GM12801 (cell line): ENCODE data around the gene XXYLT1.

Source experiments
- TF ChIP-seq, protein P1 (sequence below): IDR thresholded peaks from one replicate; pipeline ENCODE4 v1.5.1; 2011; ENCODE audit warnings: control low read depth; ENCODE audit not compliant: insufficient read length; ENCODE audit errors: extremely low read depth

Gene XXYLT1

DNA sequence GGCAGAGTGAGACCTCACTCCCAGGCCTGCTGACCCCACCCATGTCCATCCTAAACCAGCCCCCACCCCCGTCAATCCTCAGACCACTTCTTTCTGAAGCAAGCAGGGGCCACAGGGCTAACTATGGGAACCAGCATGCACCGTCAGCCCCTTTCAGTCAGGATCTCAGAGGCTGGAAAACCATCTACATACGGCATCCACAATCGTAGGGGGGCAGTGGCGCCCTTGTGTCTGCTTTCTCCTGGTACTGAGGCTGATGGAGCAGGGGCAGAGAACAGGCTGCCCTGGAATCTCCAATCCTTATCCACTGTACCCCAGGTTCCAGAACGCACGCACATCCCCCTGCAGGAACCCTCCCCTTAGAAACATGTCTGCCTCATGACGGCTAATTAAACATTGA lies 56.6 kb downstream of the XXYLT1 start:
- TF ChIP-seq, protein P1, sequence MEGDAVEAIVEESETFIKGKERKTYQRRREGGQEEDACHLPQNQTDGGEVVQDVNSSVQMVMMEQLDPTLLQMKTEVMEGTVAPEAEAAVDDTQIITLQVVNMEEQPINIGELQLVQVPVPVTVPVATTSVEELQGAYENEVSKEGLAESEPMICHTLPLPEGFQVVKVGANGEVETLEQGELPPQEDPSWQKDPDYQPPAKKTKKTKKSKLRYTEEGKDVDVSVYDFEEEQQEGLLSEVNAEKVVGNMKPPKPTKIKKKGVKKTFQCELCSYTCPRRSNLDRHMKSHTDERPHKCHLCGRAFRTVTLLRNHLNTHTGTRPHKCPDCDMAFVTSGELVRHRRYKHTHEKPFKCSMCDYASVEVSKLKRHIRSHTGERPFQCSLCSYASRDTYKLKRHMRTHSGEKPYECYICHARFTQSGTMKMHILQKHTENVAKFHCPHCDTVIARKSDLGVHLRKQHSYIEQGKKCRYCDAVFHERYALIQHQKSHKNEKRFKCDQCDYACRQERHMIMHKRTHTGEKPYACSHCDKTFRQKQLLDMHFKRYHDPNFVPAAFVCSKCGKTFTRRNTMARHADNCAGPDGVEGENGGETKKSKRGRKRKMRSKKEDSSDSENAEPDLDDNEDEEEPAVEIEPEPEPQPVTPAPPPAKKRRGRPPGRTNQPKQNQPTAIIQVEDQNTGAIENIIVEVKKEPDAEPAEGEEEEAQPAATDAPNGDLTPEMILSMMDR, result no peak

DNA sequence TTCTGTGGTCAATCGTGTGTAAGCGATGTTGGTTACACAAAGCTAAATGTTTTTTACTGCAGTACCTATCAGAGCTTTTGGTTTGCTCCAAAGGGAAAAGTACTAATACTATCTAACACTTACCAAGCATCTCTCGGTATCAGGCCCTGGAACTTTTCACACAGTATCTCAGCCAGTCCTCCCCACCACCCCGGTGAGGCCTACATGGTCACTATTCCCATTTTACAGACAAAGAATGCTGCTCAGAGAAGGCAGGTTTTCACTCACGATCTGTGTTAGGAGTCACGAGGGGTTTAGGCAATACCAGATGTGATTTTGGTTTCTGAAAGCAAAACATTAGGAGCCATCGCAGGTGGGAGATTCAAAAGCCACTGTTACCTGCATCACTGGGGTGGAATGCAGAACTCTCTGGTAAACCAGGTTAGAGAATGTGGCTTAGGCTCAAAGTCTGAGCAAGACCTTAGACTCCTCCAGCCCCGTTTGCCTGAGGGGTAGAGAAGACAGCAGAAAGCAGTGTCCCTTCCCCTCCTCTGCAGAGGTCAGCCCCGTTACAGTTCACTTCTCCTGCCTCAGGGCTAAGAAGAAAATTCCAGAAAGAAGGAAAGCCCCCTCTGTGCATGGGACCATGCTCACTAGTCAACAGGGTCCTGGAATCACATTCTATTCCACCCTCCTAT lies 57.2 kb downstream of the XXYLT1 start:
- TF ChIP-seq, protein P1, result no peak

DNA sequence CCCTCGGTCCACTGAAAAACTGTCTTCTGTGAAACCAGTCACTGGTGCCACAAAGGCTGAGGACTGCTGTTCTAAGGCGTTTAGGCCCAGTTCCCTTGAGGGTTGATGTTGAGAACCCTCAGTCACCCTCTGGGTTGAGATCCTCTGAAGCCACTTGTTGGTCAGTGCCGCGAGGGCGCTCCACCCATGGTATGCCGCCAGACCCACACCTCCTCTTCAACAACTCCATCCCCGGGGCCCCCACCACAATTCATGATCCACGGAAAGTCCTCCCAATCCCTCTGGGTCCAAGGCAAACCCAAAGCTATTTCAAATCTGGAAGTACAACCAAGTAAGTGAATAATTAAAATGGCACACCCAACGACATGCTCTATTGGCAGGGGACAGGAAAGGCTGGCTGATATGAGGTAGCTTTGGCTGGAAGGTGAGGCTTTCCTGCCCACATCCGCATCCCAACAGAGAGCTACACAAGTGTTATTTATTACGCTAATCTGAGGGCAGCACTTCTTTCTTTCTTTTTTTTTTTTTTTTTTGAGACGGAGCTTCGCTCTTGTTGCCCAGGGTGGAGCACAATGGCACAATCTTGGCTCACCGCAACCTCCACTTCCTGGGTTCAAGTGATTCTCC lies 58.1 kb downstream of the XXYLT1 start:
- TF ChIP-seq, protein P1, result no peak

DNA sequence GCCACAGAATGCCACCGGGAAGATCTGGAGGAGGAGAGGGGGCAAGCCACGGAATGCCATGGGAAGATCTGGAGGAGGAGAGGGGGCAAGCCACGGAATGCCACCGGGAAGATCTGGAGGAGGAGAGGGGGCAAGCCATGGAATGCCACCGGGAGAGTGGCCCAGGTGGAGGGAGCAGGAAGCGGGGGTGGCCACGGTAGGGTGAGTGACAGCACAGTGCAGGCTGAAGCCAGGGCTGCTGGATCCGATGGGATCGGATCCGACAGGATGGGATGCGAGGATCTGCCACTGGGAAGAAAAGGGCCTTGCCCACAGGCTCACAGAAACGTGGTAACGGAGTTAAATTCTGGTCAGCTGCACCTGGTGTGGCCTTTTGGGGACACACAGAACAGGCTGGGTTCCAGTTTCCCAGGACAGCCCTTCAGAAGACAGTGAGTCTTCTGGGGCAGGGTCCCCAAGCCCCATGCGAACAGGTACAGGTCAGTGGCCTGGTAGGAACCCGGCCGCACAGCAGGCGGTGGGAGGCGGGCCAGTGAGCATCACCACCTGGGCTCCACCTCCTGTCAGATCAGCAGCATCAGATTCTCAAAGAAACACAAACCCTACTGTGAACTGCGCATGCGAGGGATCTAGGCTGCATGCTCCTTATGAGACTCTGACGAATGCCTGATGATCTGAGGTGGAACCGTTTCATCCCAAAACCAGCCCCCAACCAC lies 58.8 kb downstream of the XXYLT1 start:
- TF ChIP-seq, protein P1, result no peak

DNA sequence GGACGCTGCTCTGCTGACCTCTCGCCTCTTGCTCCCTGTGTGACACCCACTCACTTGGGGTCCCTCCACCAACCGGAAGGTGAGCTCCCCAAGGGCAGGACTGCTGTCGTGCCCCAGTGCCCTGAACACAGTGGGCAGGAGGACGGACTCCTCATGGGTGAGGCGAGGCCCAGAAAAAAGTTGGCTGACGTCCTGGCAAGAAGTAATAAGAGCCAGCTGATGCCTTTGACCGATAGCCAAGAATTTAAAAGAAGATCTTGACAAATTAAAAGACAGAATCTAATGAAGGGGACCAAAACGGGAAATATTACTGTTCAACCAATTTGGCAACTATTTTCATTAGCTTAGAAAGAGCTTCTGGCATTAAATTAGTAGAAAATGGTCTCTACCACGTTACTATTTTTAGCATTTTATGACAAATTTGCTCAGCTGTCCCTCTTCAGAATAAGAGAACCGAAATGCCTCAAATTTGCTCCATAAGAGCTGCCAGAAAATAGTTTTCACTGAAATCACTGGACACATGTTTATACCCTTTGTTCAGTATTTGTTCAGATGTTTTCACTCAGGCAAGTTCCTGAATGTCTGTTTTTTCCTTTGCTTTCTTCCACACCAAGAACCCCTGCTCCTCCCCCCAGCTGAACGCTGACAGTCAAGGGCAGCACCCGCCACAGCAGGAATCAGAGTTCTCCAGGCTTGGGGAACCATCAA lies 60.5 kb downstream of the XXYLT1 start:
- TF ChIP-seq, protein P1, result no peak

DNA sequence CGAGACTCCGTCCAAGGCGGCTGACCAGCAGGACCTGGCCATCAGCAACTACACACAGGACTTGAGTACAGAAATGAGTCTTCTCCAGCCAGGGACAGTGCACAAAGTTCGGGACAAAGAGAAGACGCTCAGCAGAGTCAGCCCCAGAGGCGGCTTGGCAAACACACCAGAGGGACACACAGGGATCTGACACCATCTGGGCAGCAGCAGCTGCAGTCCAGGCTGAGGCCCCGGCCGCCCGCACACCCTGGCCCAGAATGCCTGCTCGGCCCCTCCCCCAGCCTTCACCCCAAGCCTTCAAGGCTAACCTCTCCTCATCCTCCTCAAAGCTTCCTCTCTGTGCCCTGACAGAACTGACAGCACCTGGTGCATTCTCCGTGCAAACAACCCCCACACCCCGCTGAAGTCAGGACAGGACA lies 61.1 kb downstream of the XXYLT1 start:
- TF ChIP-seq, protein P1, result no peak
